Glutamatergic neuron (in vitro differentiated cells): ENCODE measurements around the gene GGA1. TPM values are rescaled to one million over a fixed set of nuclear protein-coding genes. Genes with fewer than 3 reads are reported as not detected.

ENCODE experiments used
- DNase-seq: peaks from one replicate; pipeline ENCODE4 v3.0.0; 2022
- H3K27ac Mint-ChIP-seq: one replicate; pipeline ENCODE4 v1.8.0; 2020; ENCODE audit warnings: mild to moderate bottlenecking, mixed read lengths, inconsistent platforms; ENCODE audit not compliant: unreplicated experiment
- H3K27me3 Mint-ChIP-seq: one replicate; pipeline ENCODE4 v1.8.0; 2020; ENCODE audit warnings: mild to moderate bottlenecking, moderate library complexity, mixed read lengths, inconsistent platforms; ENCODE audit not compliant: unreplicated experiment
- H3K36me3 Mint-ChIP-seq: one replicate; pipeline ENCODE4 v1.8.0; 2020; ENCODE audit warnings: mild to moderate bottlenecking, mixed read lengths, inconsistent platforms; ENCODE audit not compliant: unreplicated experiment
- H3K4me1 Mint-ChIP-seq: one replicate; pipeline ENCODE4 v1.8.0; 2020; ENCODE audit warnings: mild to moderate bottlenecking, low read depth, mixed read lengths, inconsistent platforms; ENCODE audit not compliant: unreplicated experiment
- H3K4me3 Mint-ChIP-seq: one replicate; pipeline ENCODE4 v1.8.0; 2020; ENCODE audit warnings: mild to moderate bottlenecking, mixed read lengths, inconsistent platforms; ENCODE audit not compliant: unreplicated experiment
- H3K9me3 Mint-ChIP-seq: one replicate; pipeline ENCODE4 v1.8.0; 2020; ENCODE audit warnings: mild to moderate bottlenecking, moderate library complexity, mixed read lengths, inconsistent platforms; ENCODE audit not compliant: unreplicated experiment
- total RNA-seq: library from RNA; stranded (reverse); fragmentation: NEBNext Ultra II Directional; extraction: Animal tissue kit (Norgen Biotek cat#: 25700); gene quantifications from one replicate; pipeline ENCODE4 v1.2.1, GENCODE V29; 2021; ENCODE audit not compliant: unreplicated experiment
- TF ChIP-seq, protein P1 (sequence below): fragments of 200-600 bp; sonication (generic); IDR thresholded peaks from one replicate; pipeline ENCODE4 v1.5.0; 2021; ENCODE audit not compliant: partially characterized antibody, unreplicated experiment

The GGA1 gene
- total RNA-seq, 1 donor from 2014 or later: 104 TPM

DNA sequence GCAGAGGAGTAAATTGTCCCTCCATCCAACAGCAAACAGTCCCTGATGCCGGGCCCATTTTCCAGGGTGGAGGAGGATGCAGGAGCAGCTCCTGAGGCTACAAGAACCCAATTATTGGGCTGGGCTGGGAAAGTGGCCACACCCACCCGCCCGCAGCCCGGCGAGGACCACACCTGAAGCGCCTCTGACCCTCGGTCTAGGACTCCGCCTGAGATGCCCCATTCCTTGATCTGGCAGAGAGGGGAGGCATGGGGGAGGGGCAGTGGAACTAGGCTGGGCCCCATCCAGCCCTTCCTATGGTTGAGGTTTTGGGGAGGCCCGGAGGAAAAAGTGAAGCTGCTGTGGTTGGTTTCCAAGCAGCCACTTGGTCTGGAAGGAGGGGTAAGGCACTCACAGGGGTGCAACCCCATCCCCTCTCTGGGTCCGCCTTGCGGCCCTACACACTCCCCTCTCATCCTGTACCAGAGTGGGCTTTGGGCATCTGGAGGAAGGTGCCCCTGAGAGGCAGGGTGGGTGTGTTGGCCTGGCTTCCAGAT lies 64.4 kb downstream of the GGA1 start:
- Mint-ChIP-seq H3K27me3 (peaks cover 5% of the 10 kb centered on the region), H3K4me1 (peaks cover 2% of the 10 kb centered on the region), H3K4me3 (no peak overlapping the region), H3K9me3 (peaks cover 5% of the 10 kb centered on the region), H3K27ac (no peak overlapping the region), H3K36me3 (no peaks in the 10 kb centered on the region)
- TF ChIP-seq, protein P1, sequence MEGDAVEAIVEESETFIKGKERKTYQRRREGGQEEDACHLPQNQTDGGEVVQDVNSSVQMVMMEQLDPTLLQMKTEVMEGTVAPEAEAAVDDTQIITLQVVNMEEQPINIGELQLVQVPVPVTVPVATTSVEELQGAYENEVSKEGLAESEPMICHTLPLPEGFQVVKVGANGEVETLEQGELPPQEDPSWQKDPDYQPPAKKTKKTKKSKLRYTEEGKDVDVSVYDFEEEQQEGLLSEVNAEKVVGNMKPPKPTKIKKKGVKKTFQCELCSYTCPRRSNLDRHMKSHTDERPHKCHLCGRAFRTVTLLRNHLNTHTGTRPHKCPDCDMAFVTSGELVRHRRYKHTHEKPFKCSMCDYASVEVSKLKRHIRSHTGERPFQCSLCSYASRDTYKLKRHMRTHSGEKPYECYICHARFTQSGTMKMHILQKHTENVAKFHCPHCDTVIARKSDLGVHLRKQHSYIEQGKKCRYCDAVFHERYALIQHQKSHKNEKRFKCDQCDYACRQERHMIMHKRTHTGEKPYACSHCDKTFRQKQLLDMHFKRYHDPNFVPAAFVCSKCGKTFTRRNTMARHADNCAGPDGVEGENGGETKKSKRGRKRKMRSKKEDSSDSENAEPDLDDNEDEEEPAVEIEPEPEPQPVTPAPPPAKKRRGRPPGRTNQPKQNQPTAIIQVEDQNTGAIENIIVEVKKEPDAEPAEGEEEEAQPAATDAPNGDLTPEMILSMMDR: no peak
- no peak for DNase-seq

GRCh38 chr22:37674248-37674647 lies 65.6 kb downstream of the GGA1 start:
- Mint-ChIP-seq H3K4me3 (no peak overlapping the region), H3K36me3 (no peaks in the 10 kb centered on the region), H3K27ac (no peak overlapping the region), H3K9me3 (peaks cover 5% of the 10 kb centered on the region), H3K27me3 (peaks cover 5% of the 10 kb centered on the region), H3K4me1 (peaks cover 2% of the 10 kb centered on the region)
- DNase-seq: no peak
- TF ChIP-seq, protein P1: no peak

DNA sequence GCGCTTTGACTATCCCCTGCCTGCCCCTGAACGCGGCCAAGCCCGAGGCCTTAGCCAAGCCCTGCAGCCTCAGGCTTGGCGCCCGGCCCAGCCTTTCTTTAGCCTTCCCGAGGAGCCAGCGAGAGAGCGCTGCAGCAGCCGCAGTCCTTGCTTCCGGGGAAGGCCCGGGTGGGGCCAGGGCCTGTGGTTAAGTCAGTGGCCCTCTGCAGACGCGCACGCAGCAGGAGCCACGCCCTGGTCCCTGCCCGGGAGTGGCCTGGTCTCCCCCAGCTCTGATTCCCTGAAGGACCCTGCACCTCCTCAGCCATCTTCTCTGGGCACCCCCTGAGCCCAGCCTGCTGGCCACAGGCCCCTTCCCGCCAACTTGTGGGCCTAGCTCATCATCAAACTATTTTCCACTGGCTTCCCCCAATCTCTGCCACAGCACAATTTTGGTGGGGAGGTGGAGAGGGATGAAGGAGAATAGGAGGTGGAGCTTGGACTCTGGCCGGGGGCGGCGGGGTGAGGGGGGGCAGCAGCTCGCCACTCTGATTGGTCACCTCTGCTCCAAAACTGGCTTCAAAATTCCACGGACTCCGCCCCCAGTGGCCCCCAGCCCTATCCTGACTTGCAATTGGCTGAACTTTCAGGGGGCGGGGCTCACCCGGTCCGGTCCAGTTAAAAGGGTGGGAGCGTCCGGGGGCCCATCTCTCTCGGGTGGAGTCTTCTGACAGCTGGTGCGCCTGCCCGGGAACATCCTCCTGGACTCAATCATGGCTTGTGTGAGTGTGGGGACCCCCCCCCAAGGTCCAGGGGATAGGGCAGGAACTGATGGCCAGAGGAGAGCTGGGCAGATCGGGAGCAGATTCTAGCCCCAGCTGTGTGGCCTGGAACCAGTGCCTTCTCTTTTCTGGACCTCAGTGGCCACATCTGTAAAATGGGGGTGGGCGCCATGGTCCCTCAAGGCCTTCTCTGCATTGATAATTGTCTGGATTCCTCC lies 66.6 kb downstream of the GGA1 start, which contains the start of gene LGALS1:
Gene LGALS1 (plus strand): TSS at position 686 of the 979 bp plus-strand sequence. CDS start 67 bp downstream, at position 753.
- Mint-ChIP-seq H3K27ac (peak within 1 kb of the TSS; percentile 56), H3K4me3 (peak within 1 kb of the TSS; percentile 82), H3K27me3 (peaks cover 7% of the 10 kb centered on the region), H3K9me3 (peaks cover 4% of the 10 kb centered on the region), H3K36me3 (no peaks in the 10 kb centered on the region), H3K4me1 (peaks cover 2% of the 10 kb centered on the region)
- TF ChIP-seq, protein P1: no peak
- peak; percentile 41 for DNase-seq

DNA sequence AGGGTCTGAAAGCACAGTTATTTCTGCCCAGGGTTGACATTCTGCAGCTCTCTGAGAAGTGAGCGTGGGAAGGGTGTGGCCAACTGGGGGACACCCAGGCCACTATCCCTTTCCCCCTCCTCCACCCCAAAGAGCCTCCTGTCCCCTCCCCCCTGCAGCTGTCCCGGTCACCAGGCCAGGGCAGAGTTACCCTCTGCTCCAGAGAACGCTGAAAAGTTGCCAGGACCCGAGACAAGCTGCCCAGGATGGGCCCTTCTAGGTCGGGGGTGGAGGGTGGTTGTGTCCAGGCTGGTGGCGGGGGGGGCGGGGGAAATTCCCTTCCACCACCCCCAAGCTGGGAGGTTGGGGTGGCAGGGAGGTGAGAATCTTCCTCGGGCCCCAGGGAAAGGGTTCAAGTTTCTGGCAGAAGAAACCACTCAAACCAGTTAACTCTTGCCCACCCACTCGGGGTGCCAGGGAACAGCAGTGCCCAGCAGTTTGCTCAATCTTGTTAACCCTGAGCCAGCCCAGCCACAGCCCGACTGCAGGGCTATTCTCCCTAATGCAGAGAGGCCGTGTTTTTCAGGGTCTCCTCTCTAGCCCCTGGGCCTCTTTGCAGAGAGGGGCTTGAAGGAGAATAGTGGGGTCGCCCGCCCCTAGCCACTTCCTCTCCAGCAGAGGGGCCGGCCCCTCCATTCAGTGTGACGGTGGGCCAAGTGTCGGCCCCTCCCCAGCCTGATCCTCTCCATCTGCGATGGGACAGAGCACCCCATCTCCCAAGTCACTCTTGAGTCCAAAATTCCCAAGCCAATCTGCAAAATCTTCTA lies 67.5 kb downstream of the GGA1 start:
- Mint-ChIP-seq H3K4me3 (peak overlapping the region; percentile 82), H3K27me3 (peaks cover 7% of the 10 kb centered on the region), H3K4me1 (peaks cover 2% of the 10 kb centered on the region), H3K27ac (peak overlapping the region; percentile 56), H3K9me3 (peaks cover 4% of the 10 kb centered on the region), H3K36me3 (no peaks in the 10 kb centered on the region)
- TF ChIP-seq, protein P1: no peak
- no peak for DNase-seq
